Trophoblast cell (in vitro differentiated cells and primary cell): ENCODE measurements around the gene TMEM106A. TPM values are rescaled to one million over a fixed set of nuclear protein-coding genes. Genes with fewer than 3 reads are reported as not detected.
"Not testable (repeated sequence)": the region's sequence is repeated elsewhere in the genome, so short reads cannot be mapped to it uniquely, and the experiment has no call there.

ENCODE experiments used
- DNase-seq, 2 donors: peaks; one replicate each; pipeline ENCODE4 v3.0.0-alpha.2; 2016
- H2AFZ ChIP-seq: 2 replicates; pipeline ENCODE4 v1.6.1; 2013; ENCODE audit warnings: low read length, moderate library complexity, mild to moderate bottlenecking; ENCODE audit not compliant: insufficient read depth, poor library complexity
- H2AK5ac ChIP-seq: 2 replicates; pipeline ENCODE4 v1.6.1; 2013; ENCODE audit warnings: mild to moderate bottlenecking, low read length
- H2BK120ac ChIP-seq: 2 replicates; pipeline ENCODE4 v1.6.1; 2013; ENCODE audit warnings: low read length, mild to moderate bottlenecking, moderate library complexity; ENCODE audit not compliant: insufficient read depth, poor library complexity
- H2BK12ac ChIP-seq: 2 replicates; pipeline ENCODE4 v1.6.1; 2013; ENCODE audit warnings: mild to moderate bottlenecking, low read length, moderate library complexity
- H2BK5ac ChIP-seq: 2 replicates; pipeline ENCODE4 v1.6.1; 2013; ENCODE audit warnings: low read length, low read depth, moderate library complexity, mild to moderate bottlenecking; ENCODE audit not compliant: poor library complexity
- H3K14ac ChIP-seq: 2 replicates; pipeline ENCODE4 v1.6.1; 2013; ENCODE audit warnings: mild to moderate bottlenecking, low read length
- H3K18ac ChIP-seq: 2 replicates; pipeline ENCODE4 v1.6.1; 2013; ENCODE audit warnings: mild to moderate bottlenecking, low read length
- H3K23ac ChIP-seq: 2 replicates; pipeline ENCODE4 v1.6.1; 2013; ENCODE audit warnings: low read length
- H3K27ac ChIP-seq: 2 replicates; pipeline ENCODE4 v1.5.1; 2013; ENCODE audit warnings: low read depth, mild to moderate bottlenecking, inconsistent platforms, low read length, moderate library complexity
- H3K27me3 ChIP-seq: 2 replicates; pipeline ENCODE4 v1.6.1; 2013; ENCODE audit warnings: inconsistent platforms, mild to moderate bottlenecking, low read length, moderate library complexity; ENCODE audit not compliant: insufficient read depth
- H3K36me3 ChIP-seq, 2 experiments: 1 replicate in 1 of 2; 2 replicates in 1 of 2; pipeline ENCODE4 v1.6.1; 2013; ENCODE audit warnings: low read length in 2 of 2, mild to moderate bottlenecking in 2 of 2, moderate library complexity in 1 of 2; ENCODE audit not compliant: insufficient read depth in 2 of 2, control insufficient read depth in 1 of 2
- H3K4ac ChIP-seq: 2 replicates; pipeline ENCODE4 v1.6.1; 2013; ENCODE audit warnings: low read depth, mild to moderate bottlenecking, low read length, moderate library complexity
- H3K4me1 ChIP-seq, 2 experiments: 1 replicate in 1 of 2; 2 replicates in 1 of 2; pipeline ENCODE4 v1.6.1; 2013; ENCODE audit warnings: low read length in 2 of 2, mild to moderate bottlenecking in 2 of 2, moderate library complexity in 1 of 2; ENCODE audit not compliant: insufficient read depth in 2 of 2, control insufficient read depth in 1 of 2
- H3K4me2 ChIP-seq: 2 replicates; pipeline ENCODE4 v1.6.1; 2013; ENCODE audit warnings: inconsistent platforms, mild to moderate bottlenecking, low read length, moderate library complexity
- H3K4me3 ChIP-seq: 2 replicates; pipeline ENCODE4 v1.5.1; 2013; ENCODE audit warnings: mild to moderate bottlenecking, low read depth, low read length, inconsistent platforms
- H3K79me1 ChIP-seq: one replicate; pipeline ENCODE4 v1.6.1; 2013; ENCODE audit warnings: low read length
- H3K79me2 ChIP-seq: 2 replicates; pipeline ENCODE4 v1.6.1; 2013; ENCODE audit warnings: low read length, mild to moderate bottlenecking; ENCODE audit not compliant: control insufficient read depth, insufficient read depth, poor library complexity
- H3K9ac ChIP-seq: 2 replicates; pipeline ENCODE4 v1.6.1; 2013; ENCODE audit warnings: mild to moderate bottlenecking, low read length
- H3K9me3 ChIP-seq: 2 replicates; pipeline ENCODE4 v1.6.1; 2013; ENCODE audit warnings: low read depth, mild to moderate bottlenecking, control low read depth, inconsistent platforms, low read length; ENCODE audit not compliant: insufficient read depth
- H4K12ac ChIP-seq: 2 replicates; pipeline ENCODE4 v1.6.1; 2013; ENCODE audit warnings: low read depth, mild to moderate bottlenecking, low read length, moderate library complexity
- H4K8ac ChIP-seq: 2 replicates; pipeline ENCODE4 v1.6.1; 2013; ENCODE audit warnings: low read depth, mild to moderate bottlenecking, low read length, moderate library complexity
- H4K91ac ChIP-seq: one replicate; pipeline ENCODE4 v1.6.1; 2013; ENCODE audit warnings: low read depth, mild to moderate bottlenecking, low read length, moderate library complexity
- WGBS: extraction: QIAGEN DNeasy Blood & Tissue Kit; methylation state at CpG from one replicate; pipeline ENCODE4 v1.1.7; 2013; ENCODE audit warnings: missing lambda C conversion rate; ENCODE audit not compliant: insufficient read length, insufficient coverage; ENCODE audit errors: extremely low coverage; 5-methylcytosine and 5-hydroxymethylcytosine counted together
- polyA plus RNA-seq: library from polyadenylated mRNA; stranded (reverse); fragments of 200-250 nt; gene quantifications from 2 replicates; pipeline ENCODE4 v1.2.3, GENCODE V29; 2013

Gene TMEM106A
- polyA plus RNA-seq = 3.1 and 3.5 TPM in 2 replicates

DNA sequence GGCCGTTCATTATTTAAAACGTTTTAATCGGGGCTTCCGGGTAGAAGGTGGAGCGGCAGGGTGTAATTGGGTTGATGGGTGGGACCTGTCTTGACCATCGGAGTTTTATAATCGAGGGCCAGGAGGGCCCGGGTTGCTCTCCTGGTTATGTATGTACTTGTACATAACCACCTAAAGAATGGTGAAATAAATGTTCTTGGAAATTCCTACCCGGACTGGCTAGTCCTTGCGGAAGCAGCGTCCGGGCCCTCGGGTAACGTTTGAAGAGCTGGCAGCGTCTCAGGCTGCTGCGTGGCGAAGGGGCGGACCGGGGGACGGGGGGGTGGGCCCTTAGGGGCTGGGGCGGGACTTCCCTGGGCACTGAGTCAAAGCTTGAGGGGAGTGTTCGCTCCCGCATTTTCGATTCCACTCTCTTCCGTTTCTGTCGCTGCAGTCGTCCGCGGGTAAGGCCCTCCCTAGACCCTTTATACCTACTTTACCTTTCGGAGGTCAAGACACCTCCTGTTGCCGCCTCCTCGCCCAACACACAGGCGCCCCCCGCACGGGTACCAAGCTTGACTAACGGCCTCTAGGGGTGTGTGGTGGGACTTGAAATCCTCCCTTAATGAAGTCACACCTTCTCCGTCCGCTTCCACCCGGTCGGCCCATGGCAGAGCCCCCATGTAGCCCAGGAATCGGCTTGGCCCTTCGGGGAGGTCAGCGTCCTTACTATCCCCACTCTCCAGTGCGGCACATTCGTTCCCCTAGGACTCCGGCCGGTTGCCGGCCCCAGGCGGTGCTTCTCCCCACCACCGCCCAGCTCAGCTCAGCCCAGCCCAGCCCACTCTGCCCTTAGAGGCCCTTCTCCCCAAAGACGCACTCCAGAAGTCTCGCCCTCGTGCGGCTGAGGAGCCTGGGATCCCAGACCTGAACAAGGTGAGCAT, at the start of gene TMEM106A:
TMEM106A (plus strand) TSS at position 396 of the 923 bp plus-strand sequence. CDS start 1,167 bp downstream, outside the sequence.
- no CpG with 5 or more reads among the region's 54 CpGs for WGBS
- H3K9ac ChIP-seq = peak within 1 kb of the TSS; percentile 57
- peak within 1 kb of the TSS; percentile 72 for H3K4me3 ChIP-seq
- H2AK5ac ChIP-seq = no peak within 1 kb of the TSS
- peak within 1 kb of the TSS; percentile 0 for H2BK120ac ChIP-seq
- peak within 1 kb of the TSS; percentile 5 for H3K14ac ChIP-seq
- peak within 1 kb of the TSS; percentile 83 for H3K4me2 ChIP-seq
- peak within 1 kb of the TSS; percentile 0 for H4K12ac ChIP-seq
- H3K4ac ChIP-seq = no peak within 1 kb of the TSS
- H3K27ac ChIP-seq = peak within 1 kb of the TSS; percentile 42
- peaks cover 5% of the 10 kb centered on the region for H3K79me1 ChIP-seq
- no peaks in the 10 kb centered on the region for H3K9me3 ChIP-seq
- H2AFZ ChIP-seq = no peak within 1 kb of the TSS
- H3K18ac ChIP-seq = no peak within 1 kb of the TSS
- H4K8ac ChIP-seq = peak within 1 kb of the TSS; percentile 51
- no peaks in the 10 kb centered on the region for H3K79me2 ChIP-seq
- H3K23ac ChIP-seq = no peak within 1 kb of the TSS
- peak; percentile 91 to 96 for DNase-seq
- peaks cover 4% of the 10 kb centered on the region in 2 experiments for H3K4me1 ChIP-seq
- H2BK12ac ChIP-seq = no peak within 1 kb of the TSS
- peak within 1 kb of the TSS; percentile 40 for H4K91ac ChIP-seq
- no peaks in the 10 kb centered on the region for H3K27me3 ChIP-seq
- H3K36me3 ChIP-seq = peaks cover 7 to 18% of the 10 kb centered on the region in 2 experiments
- H2BK5ac ChIP-seq = no peak within 1 kb of the TSS

DNA sequence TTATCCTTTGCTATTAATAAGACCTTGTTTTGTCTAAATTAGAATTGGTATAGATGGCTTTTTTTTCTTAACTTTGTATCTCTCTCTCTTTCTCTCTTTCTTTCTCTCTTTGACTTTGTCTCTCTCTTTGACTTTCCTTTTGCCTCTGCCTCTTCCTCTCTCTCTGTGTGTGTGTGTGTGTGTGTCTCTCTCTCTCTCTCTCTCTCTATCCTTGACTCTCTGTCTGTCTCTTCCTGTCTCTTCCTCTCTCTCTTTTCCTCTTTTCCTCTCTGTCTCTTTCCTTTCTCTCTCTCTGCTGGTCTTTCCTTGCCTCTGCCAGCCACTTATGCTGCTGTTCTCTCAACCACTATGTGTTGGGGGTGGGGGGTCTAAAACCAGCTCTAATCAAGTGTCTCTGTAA, 45.7 kb upstream of the TMEM106A start:
- H4K8ac ChIP-seq, H3K4me2 ChIP-seq, H3K4me1 ChIP-seq, H3K9ac ChIP-seq, H3K14ac ChIP-seq, H2AFZ ChIP-seq, H3K18ac ChIP-seq, H3K23ac ChIP-seq, H2BK5ac ChIP-seq, H4K91ac ChIP-seq, H4K12ac ChIP-seq, H2AK5ac ChIP-seq, H3K4ac ChIP-seq, DNase-seq, H3K79me1 ChIP-seq, H2BK120ac ChIP-seq, H3K27me3 ChIP-seq, H2BK12ac ChIP-seq, H3K79me2 ChIP-seq, H3K27ac ChIP-seq, H3K4me3 ChIP-seq, H3K9me3 ChIP-seq: not testable (repeated sequence)
- peaks cover 0 to 10% of the 10 kb centered on the region in 2 experiments for H3K36me3 ChIP-seq

- peak overlapping the region; percentile 14 for H2BK120ac ChIP-seq
- H2AK5ac ChIP-seq = no peak overlapping the region
- H3K23ac ChIP-seq = no peak overlapping the region
- peak overlapping the region; percentile 81 for H4K8ac ChIP-seq
- H3K9ac ChIP-seq = peak overlapping the region; percentile 11
- H3K18ac ChIP-seq = peak overlapping the region; percentile 25
- H4K12ac ChIP-seq = peak overlapping the region; percentile 71
- no peak overlapping the region for H2BK5ac ChIP-seq
- H3K27ac ChIP-seq = peak overlapping the region; percentile 20
- H3K4me1 ChIP-seq = peaks cover 4 to 5% of the 10 kb centered on the region in 2 experiments
- peaks cover 5% of the 10 kb centered on the region for H3K79me2 ChIP-seq
- no peaks in the 10 kb centered on the region for H3K27me3 ChIP-seq
- peaks cover 11% of the 10 kb centered on the region for H3K79me1 ChIP-seq
- H3K4me2 ChIP-seq = peak overlapping the region; percentile 91
- H3K36me3 ChIP-seq = peaks cover 0 to 5% of the 10 kb centered on the region in 2 experiments
- peak in 1 of 2 donors; percentile 75 for DNase-seq
- H3K9me3 ChIP-seq = no peaks in the 10 kb centered on the region
- no peak overlapping the region for H4K91ac ChIP-seq
- H2AFZ ChIP-seq = peak overlapping the region; percentile 92
- peak overlapping the region; percentile 94 for H3K4me3 ChIP-seq
- H3K14ac ChIP-seq = peak overlapping the region; percentile 33
- peak overlapping the region; percentile 31 for H3K4ac ChIP-seq
- WGBS = no CpG with 5 or more reads among the region's 29 CpGs
- H2BK12ac ChIP-seq = no peak overlapping the region
These were observed 42.0 kb upstream of the TMEM106A start for GRCh38 chr17:43169561-43170139.

DNA sequence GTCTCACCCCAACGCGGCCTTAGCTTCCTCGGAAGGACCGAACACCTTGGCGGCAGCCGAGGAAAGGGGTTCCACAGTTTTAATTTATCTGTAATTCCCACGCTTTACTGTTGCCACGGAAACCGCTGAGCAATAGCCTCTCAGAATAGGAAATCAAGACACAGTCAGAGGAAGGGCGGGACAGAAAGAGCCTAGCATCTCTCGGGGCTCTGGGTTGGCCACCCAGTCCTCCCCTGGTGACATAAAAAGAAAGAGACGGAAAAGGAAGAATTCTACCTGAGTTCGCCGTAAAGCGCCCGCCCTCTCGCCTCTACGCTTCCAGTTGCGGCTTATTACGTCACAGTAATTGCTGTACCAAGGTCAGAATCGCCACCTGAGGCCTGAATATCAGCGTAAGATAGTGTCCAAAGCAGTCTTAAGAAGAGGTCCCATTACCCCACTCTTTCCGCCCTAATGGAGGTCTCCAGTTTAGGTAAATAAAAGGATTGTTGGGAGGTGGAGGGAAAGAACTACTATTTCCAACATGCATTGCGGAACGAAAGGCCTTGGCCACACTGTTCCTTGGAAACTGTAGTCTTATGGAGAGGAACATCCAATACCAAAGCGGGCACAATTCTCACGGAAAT, 41.4 kb upstream of the TMEM106A start:
- no peak overlapping the region for H3K23ac ChIP-seq
- peak overlapping the region; percentile 25 for H3K18ac ChIP-seq
- H3K9me3 ChIP-seq = no peaks in the 10 kb centered on the region
- H2BK12ac ChIP-seq = peak overlapping the region; percentile 15
- peak overlapping the region; percentile 95 for H4K8ac ChIP-seq
- peak overlapping the region; percentile 90 for H4K12ac ChIP-seq
- peaks cover 11% of the 10 kb centered on the region for H3K79me1 ChIP-seq
- H2AFZ ChIP-seq = peak overlapping the region; percentile 92
- peak overlapping the region; percentile 76 for H3K27ac ChIP-seq
- peak overlapping the region; percentile 64 for H2BK5ac ChIP-seq
- H3K27me3 ChIP-seq = no peaks in the 10 kb centered on the region
- H3K4me3 ChIP-seq = peak overlapping the region; percentile 94
- peak overlapping the region; percentile 53 for H3K14ac ChIP-seq
- peaks cover 5% of the 10 kb centered on the region for H3K79me2 ChIP-seq
- peak overlapping the region; percentile 50 for H2BK120ac ChIP-seq
- H3K4me2 ChIP-seq = peak overlapping the region; percentile 91
- H3K36me3 ChIP-seq = peaks cover 0 to 5% of the 10 kb centered on the region in 2 experiments
- H3K4ac ChIP-seq = peak overlapping the region; percentile 57
- H3K4me1 ChIP-seq = peaks cover 4 to 5% of the 10 kb centered on the region in 2 experiments
- DNase-seq = peak; percentile 96 to 98
- no CpG with 5 or more reads among the region's 27 CpGs for WGBS
- peak overlapping the region; percentile 11 for H3K9ac ChIP-seq
- no peak overlapping the region for H2AK5ac ChIP-seq
- H4K91ac ChIP-seq = peak overlapping the region; percentile 11
